Measurements from ENCODE around the gene FBXO47. TPM values are rescaled to one million over a fixed set of nuclear protein-coding genes. Genes with fewer than 3 reads are reported as not detected.

FBXO47 gene
- total RNA-seq, 1 donor from 2014 or later: 0.08 TPM

Other genes starting within 250 kb of the FBXO47 start
- gene CISD3, start 237.1 kb downstream of the FBXO47 start, total RNA-seq: 81.9 TPM
- 4.4 TPM for gene PCGF2, start 219.1 kb downstream of the FBXO47 start, total RNA-seq
- 98.2 TPM for gene PSMB3, start 214.7 kb downstream of the FBXO47 start, total RNA-seq
- gene PIP4K2B, start 167.8 kb downstream of the FBXO47 start, total RNA-seq: 19.8 TPM
- 11.2 TPM for gene CWC25, start 142.1 kb downstream of the FBXO47 start, total RNA-seq
- gene RPL23, start 113.7 kb downstream of the FBXO47 start, total RNA-seq: 371 TPM
- gene LASP1, start 97.3 kb downstream of the FBXO47 start, total RNA-seq: 58.5 TPM
- 0.50 TPM for gene PLXDC1, start 184.2 kb upstream of the FBXO47 start, total RNA-seq
- not detected for gene ARL5C, start 198.8 kb upstream of the FBXO47 start, total RNA-seq
- 0.40 TPM for gene CACNB1, start 230.3 kb upstream of the FBXO47 start, total RNA-seq
- 484 TPM for gene RPL19, start 232.9 kb upstream of the FBXO47 start, total RNA-seq

Measured in left lobe of liver (tissue), 1 donor.